Mucosa of rectum (tissue), 2 donors: ENCODE data around the gene SH2D3A.

Experiments used
- H3K27ac ChIP-seq, 2 donors: one replicate each; pipeline ENCODE4 v1.7.0; 2013; ENCODE audit warnings: inconsistent platforms in 2 of 2, low read depth in 2 of 2, low read length in 2 of 2
- H3K27me3 ChIP-seq, 2 donors: one replicate each; pipeline ENCODE4 v1.7.0; 2013; ENCODE audit warnings: low read length in 2 of 2; ENCODE audit not compliant: control insufficient read depth in 2 of 2, insufficient read depth in 2 of 2
- H3K36me3 ChIP-seq, 2 donors: one replicate each; pipeline ENCODE4 v1.7.0; 2013; ENCODE audit warnings: low read length in 2 of 2; ENCODE audit not compliant: control insufficient read depth in 2 of 2, insufficient read depth in 2 of 2
- H3K4me1 ChIP-seq, 2 donors: one replicate each; pipeline ENCODE4 v1.7.0; 2013; ENCODE audit warnings: low read length in 2 of 2, mild to moderate bottlenecking in 1 of 2; ENCODE audit not compliant: control insufficient read depth in 2 of 2, insufficient read depth in 2 of 2
- H3K4me3 ChIP-seq, 2 donors: one replicate each; pipeline ENCODE4 v1.7.0; 2013; ENCODE audit warnings: low read length in 2 of 2
- H3K9ac ChIP-seq, 2 donors: one replicate each; pipeline ENCODE4 v1.7.0; 2013; ENCODE audit warnings: low read length in 2 of 2, low read depth in 1 of 2, mild to moderate bottlenecking in 1 of 2
- H3K9me3 ChIP-seq, 2 donors: one replicate each; pipeline ENCODE4 v1.7.0; 2013; ENCODE audit warnings: low read length in 2 of 2; ENCODE audit not compliant: control insufficient read depth in 2 of 2
- donor health status: healthy.
- donor health status: Normal muscosa, but diverticular disease.

Gene SH2D3A

GRCh38 chr19:6737873-6738786 is 29.1 kb downstream of the SH2D3A start:
- H3K9me3 ChIP-seq: no peaks in the 10 kb centered on the region
- H3K36me3 ChIP-seq: peaks cover 2 to 6% of the 10 kb centered on the region in 2 donors
- H3K27ac ChIP-seq: peak overlapping the region; percentile 89 to 96
- peak overlapping the region; percentile 65 to 73 for H3K4me3 ChIP-seq
- H3K4me1 ChIP-seq: peaks cover 28 to 36% of the 10 kb centered on the region in 2 donors
- peak overlapping the region; percentile 76 to 87 for H3K9ac ChIP-seq
- no peaks in the 10 kb centered on the region for H3K27me3 ChIP-seq

GRCh38 chr19:6737284-6737872 is 29.9 kb downstream of the SH2D3A start, which contains the start of gene GPR108:
GPR108 (minus strand) TSS chr19:6737580; CDS start chr19:6737576, 4 bp downstream.
- no peaks in the 10 kb centered on the region for H3K9me3 ChIP-seq
- H3K4me1 ChIP-seq: peaks cover 28 to 35% of the 10 kb centered on the region in 2 donors
- peak within 1 kb of the TSS; percentile 87 to 95 for H3K9ac ChIP-seq
- peak within 1 kb of the TSS; percentile 95 to 96 for H3K27ac ChIP-seq
- peak within 1 kb of the TSS; percentile 83 to 85 for H3K4me3 ChIP-seq
- peaks cover 3 to 6% of the 10 kb centered on the region in 2 donors for H3K36me3 ChIP-seq
- H3K27me3 ChIP-seq: no peaks in the 10 kb centered on the region

GRCh38 chr19:6736917-6737283 is 30.3 kb downstream of the SH2D3A start:
- H3K9me3 ChIP-seq: no peaks in the 10 kb centered on the region
- H3K36me3 ChIP-seq: peaks cover 3 to 7% of the 10 kb centered on the region in 2 donors
- peaks cover 28 to 33% of the 10 kb centered on the region in 2 donors for H3K4me1 ChIP-seq
- H3K4me3 ChIP-seq: peak overlapping the region; percentile 83 to 85
- H3K27me3 ChIP-seq: no peaks in the 10 kb centered on the region
- peak overlapping the region; percentile 93 to 95 for H3K27ac ChIP-seq
- peak overlapping the region; percentile 86 to 95 for H3K9ac ChIP-seq

GRCh38 chr19:6736169-6736916 is 30.9 kb downstream of the SH2D3A start:
- no peaks in the 10 kb centered on the region for H3K27me3 ChIP-seq
- peak overlapping the region; percentile 83 to 85 for H3K4me3 ChIP-seq
- peak overlapping the region; percentile 86 to 95 for H3K9ac ChIP-seq
- H3K36me3 ChIP-seq: peaks cover 3 to 11% of the 10 kb centered on the region in 2 donors
- peak overlapping the region; percentile 93 to 95 for H3K27ac ChIP-seq
- no peaks in the 10 kb centered on the region for H3K9me3 ChIP-seq
- peaks cover 28 to 33% of the 10 kb centered on the region in 2 donors for H3K4me1 ChIP-seq

- no peaks in the 10 kb centered on the region for H3K9me3 ChIP-seq
- H3K36me3 ChIP-seq: peaks cover 3 to 11% of the 10 kb centered on the region in 2 donors
- peaks cover 24 to 27% of the 10 kb centered on the region in 2 donors for H3K4me1 ChIP-seq
- H3K9ac ChIP-seq: peak overlapping the region in 1 of 2 donors; percentile 33
- peak overlapping the region; percentile 93 to 95 for H3K27ac ChIP-seq
- H3K27me3 ChIP-seq: no peaks in the 10 kb centered on the region
- H3K4me3 ChIP-seq: no peak overlapping the region
These were observed 31.9 kb downstream of the SH2D3A start for GRCh38 chr19:6735181-6735911.

GRCh38 chr19:6734096-6734696 is 33.0 kb downstream of the SH2D3A start:
- H3K9me3 ChIP-seq: no peaks in the 10 kb centered on the region
- peaks cover 26 to 28% of the 10 kb centered on the region in 2 donors for H3K4me1 ChIP-seq
- no peaks in the 10 kb centered on the region for H3K27me3 ChIP-seq
- peaks cover 3 to 11% of the 10 kb centered on the region in 2 donors for H3K36me3 ChIP-seq
- no peak overlapping the region for H3K27ac ChIP-seq
- no peak overlapping the region for H3K4me3 ChIP-seq
- H3K9ac ChIP-seq: no peak overlapping the region

- H3K4me3 ChIP-seq: no peak overlapping the region
- H3K4me1 ChIP-seq: peaks cover 19 to 21% of the 10 kb centered on the region in 2 donors
- no peak overlapping the region for H3K27ac ChIP-seq
- no peaks in the 10 kb centered on the region for H3K9me3 ChIP-seq
- no peaks in the 10 kb centered on the region for H3K27me3 ChIP-seq
- H3K36me3 ChIP-seq: peaks cover 3 to 11% of the 10 kb centered on the region in 2 donors
- H3K9ac ChIP-seq: no peak overlapping the region
These were observed 33.7 kb downstream of the SH2D3A start for GRCh38 chr19:6733338-6734095.

- Histone ChIP-seq H3K27me3 (no peaks in the 10 kb centered on the region), H3K4me1 (peaks cover 13 to 14% of the 10 kb centered on the region in 2 donors), H3K9me3 (no peaks in the 10 kb centered on the region), H3K9ac (no peak overlapping the region), H3K4me3 (no peak overlapping the region), H3K27ac (no peak overlapping the region), H3K36me3 (peaks cover 3 to 11% of the 10 kb centered on the region in 2 donors)
These were observed 34.4 kb downstream of the SH2D3A start for GRCh38 chr19:6732803-6733337.
